Activated T-helper 9 cell treated with anti-CD3 and anti-CD28 coated beads, Interleukin-2, amount 50 U/mL, for 16 hours (primary cell): ENCODE measurements around the gene SCCPDH.
"Not testable (repeated sequence)": the region's sequence is repeated elsewhere in the genome, so short reads cannot be mapped to it uniquely, and the experiment has no call there.

ENCODE experiments used
- DNase-seq: peaks from one replicate; pipeline ENCODE4 v3.0.0-alpha.2; 2020; ENCODE audit warnings: low read depth

SCCPDH gene

DNA sequence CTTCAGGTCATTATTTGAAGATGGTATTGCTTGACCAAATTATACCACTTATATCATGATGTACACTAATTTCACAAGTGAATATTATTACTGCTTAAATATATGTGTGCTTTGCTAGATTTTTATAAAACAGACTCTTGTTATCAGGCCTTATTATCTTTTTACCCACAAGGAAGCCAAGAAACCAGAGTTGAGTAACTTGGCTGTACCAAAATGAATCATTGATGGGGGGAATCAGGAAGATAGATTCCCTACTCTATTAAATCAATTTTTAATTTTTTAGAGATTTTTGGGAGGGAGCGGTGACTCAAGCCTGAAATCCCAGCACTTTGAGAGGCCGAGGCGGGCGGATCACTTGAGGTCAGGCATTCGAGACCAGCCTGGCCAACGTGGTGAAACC is 16.0 kb upstream of the SCCPDH start:
- no peak for DNase-seq

DNA sequence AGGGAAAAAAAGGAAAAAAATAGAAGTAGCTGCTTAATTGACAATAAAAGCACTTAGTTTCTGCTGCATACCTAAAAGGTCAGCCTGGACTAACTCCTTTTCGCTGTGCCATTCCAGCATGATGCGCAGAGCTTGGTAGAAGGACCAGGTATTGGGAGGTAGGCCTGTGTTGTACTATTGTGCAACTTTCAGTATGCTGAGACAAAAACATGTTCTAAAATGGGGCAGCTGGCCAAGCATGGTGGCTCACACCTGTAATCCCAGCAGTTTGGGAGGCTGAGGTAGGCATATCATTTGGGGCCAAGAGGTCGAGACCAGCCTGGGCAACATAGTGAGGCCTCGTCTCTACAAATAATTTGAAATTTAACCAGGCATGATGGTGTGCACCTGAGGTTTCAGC is 15.0 kb upstream of the SCCPDH start:
- no peak for DNase-seq

DNA sequence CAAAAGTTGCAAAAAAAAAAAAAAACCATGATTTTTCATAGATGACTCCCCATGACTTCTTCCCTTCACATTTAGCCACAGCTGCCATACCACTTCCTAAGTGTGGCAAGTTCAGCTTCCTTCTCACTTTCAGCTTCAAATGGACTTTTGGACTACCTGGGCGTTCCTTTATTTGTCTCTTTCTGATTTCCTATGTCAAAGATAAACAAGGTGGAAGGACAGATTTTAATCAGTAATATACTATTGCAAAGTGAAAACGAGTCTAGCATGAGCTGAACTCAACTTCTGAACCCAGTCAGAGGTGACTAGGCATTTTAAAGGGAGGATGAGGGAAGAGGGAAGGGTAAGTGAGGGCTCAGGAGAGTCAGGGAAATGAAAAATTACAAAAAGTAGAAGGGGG is 14.4 kb upstream of the SCCPDH start:
- DNase-seq, result no peak

DNA sequence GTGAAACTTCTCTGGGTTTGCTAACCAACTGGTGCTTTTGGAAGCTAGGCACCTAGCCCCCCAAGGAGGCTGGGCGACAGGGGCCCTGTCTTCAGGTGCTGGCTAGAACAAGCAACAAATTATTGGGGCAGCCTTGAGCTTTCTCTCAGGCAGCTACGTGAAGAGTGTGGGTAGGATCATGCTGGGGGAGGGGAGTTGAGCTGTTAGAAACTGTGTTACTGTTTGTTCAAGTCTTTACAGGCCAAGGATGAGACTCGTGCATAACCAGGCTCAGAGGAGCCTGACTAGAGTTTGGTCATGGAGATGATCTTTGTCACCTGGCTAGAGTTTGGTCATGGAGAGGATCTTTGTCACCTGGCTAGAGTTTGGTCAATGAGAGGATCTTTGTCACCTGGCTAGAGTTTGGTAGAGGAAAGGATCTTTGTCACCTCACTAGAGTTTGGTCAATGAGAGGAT is 12.6 kb upstream of the SCCPDH start:
- no peak for DNase-seq

DNA sequence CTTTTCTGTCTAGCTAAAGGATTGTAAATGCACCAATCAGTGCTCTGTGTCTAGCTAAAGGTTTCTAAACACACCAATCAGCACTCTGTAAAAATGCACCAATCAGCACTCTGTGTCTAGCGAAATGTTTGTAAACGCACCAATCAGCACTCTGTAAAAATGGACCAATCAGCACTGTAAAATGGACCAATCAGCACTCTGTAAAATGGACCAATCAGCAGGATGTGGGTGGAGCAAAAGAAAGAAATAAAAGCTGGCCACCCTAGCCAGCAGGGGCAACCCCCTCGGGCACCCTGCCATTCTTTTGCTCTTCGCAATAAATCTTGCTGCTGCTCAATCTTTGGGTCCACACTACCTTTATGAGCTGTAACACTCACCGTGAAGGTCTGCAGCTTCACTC is 11.8 kb upstream of the SCCPDH start:
- DNase-seq, result not testable (repeated sequence)

DNA sequence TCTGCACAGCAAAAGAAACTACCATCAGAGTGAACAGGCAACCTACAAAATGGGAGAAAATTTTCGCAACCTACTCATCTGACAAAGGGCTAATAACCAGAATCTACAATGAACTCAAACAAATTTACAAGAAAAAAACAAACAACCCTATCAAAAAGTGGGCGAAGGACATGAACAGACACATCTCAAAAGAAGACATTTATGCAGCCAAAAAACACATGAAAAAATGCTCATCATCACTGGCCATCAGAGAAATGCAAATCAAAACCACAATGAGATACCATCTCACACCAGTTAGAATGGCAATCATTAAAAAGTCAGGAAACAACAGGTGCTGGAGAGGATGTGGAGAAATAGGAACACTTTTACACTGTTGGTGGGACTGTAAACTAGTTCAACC is 4.8 kb upstream of the SCCPDH start:
- DNase-seq, result not testable (repeated sequence)

DNA sequence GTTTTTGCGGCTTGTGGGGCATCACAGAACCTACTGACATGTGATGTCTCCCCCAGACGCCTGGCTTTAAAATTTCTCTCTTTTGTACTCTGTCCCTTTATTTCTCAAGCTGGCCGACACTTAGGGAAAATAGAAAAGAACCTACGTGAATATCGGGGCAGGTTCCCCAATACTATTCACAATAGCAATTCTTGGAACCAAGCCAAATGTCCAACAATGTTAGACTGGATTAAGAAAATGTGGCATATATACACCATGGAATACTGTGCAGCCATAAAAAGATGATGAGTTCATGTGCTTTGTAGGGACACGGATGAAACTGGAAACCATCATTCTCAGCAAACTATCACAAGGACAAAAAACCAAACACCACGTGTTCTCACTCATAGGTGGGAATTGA is 3.4 kb upstream of the SCCPDH start:
- DNase-seq, result not testable (repeated sequence)

DNA sequence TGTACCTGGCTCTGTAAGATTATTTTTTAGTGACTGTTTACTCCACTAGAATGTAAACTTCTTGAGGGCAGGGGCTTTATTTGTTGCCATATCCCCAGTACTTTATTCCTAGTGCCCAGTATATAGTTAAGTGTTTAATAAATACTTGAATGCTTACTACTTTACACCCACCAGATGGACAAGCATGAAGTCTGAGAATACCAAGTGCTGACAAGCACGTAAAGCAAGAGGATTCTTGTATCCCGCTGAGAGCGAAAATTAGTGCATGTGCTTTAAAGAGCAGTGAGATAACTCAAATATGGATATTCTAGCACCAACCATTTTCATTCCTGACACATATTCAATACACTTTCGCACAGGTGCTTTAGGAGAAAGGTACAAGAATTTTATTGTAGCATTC is 1.5 kb upstream of the SCCPDH start:
- DNase-seq, result no peak

DNA sequence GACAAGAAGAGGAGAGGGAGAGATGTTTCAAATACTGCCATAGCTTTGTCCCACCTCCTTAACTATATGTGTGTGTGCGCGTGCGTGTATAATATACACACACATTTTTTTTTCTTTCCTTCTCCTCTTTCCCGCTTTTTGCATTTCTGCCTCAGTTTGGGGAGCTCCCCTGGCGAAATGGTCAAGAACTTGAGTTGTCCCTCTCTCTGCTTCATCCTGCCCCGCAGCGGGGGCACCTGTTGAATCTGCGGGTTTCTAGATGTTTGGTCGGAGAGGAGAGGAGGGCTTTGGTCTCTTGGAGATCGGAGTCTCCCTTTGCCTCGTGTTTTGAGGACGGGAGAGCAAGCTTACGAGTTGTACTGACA is 504 bp downstream of the SCCPDH start:
- DNase-seq, result no peak

DNA sequence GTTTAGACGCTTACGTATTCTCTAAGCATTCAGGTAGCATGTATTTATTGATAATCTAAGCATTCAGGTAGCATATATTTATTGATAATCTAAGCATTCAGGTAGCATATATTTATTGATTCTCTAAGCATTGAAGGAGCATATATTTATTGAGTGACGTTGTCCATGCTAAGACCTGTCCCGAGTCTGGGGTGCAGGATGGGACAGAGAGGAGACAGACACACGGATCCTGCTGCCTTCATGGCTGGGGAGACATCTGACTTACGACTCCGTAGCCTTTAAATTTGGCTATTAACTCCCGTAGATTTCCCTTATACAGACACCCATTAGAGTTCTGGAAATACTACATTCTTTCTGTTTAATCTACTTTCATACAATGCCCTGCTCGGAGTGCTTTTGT is 982 bp downstream of the SCCPDH start:
- DNase-seq, result no peak

DNA sequence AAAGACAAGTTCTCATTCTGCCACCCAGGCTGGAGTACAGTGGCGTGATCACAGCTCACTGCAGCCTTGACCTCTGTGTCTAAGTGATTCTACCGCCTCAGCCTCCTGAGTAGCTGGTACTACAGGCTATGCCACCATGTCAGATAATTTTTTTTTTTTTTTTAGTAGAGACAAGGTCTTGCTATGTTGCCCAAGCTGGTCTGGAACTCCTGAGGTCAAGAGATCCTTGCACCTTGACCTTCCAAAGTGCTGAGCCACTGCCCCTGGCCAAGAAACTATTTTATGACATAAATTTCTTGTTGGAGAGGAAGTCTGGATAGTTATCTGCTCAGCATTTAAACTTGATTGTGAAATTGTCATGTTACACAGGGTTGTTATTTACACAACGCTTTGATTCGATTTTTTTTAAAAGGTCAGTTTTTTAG is 2.1 kb downstream of the SCCPDH start:
- no peak for DNase-seq

DNA sequence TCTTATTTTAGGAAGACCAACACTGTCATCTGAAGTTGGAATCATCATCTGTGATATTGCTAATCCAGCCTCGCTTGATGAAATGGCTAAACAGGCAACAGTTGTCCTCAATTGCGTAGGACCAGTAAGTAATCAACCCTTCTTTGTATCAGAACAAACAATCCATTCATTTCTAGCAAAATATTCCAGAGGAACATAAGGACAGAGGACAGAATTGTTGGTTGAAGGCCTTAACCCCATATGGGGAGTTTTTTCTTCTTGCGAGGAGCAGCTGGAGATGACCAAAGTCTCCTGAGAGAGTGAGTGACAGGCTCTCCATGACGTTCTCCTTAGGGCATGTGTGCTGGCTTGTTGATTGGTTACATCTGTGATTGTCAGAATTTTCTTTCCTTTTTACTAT is 2.7 kb downstream of the SCCPDH start:
- DNase-seq, result no peak

DNA sequence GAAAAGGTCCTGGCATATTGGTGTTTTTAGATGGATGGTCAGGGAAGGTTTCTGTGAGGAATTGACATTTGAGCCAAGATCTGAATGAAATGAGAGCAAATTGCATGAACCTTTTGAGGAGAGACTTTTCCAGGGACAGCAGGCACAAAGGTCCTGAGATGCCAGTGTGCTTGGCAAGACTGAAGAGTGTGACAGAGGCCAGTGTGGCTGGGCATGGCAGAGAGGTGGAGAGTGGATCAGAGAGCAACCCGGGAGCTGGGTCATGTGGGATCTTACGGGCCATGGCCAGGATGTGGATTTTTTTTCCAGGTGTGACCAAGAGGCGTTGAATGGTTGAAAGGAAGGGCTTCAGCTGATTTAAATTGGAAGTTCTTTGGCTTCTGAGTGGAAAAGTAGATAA is 3.4 kb downstream of the SCCPDH start:
- no peak for DNase-seq

DNA sequence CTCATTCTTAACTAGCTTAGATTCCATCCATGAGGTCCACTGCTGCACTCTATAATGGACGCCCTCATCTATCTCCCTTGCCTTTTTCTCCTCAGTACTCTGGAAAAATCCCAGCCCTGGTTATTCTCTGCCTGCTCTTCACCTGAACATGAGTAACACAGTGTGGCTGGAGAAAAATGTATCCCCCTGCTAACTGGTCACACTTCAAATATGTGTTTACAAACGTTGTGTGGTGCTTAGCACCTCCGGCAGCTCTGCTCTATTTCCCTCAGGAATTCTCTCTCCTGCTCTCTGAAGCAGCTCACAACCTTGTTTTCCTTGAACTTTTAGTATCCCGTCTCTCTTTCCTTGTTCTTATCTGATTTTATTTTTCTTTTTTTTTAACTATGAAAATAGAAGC is 4.1 kb downstream of the SCCPDH start:
- DNase-seq, result no peak

DNA sequence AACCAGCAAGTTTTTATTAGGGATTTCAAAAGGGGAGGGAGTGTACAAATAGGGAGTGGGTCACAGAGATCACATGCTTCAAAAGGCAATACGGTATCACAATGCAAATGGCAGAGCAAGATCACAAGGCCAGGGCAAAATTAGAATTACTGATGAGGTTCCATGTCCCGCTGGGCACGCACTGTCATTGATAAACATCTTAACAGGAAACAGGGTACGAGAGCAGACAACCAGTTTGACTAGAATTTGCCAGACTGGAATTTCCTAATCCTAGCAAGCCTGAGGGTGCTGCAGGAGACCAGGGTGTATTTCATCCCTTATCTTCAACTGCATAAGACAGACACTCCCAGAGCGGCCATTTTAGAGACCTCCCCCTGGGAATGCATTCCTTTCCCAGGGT is 4.8 kb downstream of the SCCPDH start:
- DNase-seq, result not testable (repeated sequence)

DNA sequence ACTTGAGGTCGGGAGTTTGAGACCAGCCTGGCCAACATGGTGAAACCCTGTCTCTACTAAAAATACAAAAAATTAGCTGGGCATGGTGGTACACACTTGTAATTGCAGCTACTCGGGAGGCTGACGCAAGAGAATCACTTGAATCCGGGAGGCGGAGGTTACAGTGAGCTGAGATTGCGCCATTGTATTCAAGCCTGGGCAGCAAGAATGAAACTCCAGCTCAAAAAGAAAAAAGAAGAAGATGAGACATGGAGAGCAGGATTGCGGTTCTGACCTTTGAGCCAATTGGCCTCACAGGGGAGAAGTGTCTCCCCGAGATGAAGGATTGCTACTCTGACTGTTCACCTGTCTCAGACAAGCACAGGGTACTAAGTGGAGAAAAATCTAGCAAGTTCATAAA is 6.6 kb downstream of the SCCPDH start:
- DNase-seq, result no peak

DNA sequence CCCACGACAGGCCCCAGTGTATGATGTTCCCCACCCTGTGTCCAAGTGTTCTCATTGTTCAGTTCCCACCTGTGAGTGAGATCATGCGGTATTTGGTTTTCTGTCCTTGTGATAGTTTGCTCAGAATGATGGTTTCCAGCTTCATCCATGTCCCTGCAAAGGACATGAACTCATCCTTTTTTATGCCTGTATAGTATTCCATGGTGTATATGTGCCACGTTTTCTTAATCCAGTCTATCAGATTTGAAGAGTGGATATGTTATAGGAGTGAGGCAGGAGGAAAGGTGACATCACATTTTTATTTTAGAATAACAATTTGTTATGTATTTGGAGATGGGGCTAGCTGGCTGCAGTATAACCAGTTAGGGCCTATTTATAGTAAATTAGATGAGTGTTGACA is 7.7 kb downstream of the SCCPDH start:
- not testable (repeated sequence) for DNase-seq

DNA sequence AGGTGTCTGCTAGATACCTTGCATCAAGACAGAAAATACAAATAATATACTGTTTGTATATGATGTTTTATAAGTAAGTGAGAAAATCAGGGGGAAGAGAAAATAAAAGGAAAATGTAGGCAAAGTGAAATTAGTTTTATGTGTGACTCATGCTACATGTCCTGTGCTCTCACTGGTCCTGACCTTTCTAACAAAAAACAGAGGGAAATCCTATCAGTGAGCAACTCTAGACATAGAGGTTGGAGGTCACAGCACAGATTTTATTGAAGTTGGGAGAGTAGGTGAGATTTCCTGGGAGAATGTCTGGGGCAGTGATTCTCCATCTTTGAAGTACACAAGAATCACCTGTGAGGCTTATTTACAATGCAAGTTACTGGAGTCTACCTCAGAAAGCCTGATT is 9.5 kb downstream of the SCCPDH start:
- no peak for DNase-seq

DNA sequence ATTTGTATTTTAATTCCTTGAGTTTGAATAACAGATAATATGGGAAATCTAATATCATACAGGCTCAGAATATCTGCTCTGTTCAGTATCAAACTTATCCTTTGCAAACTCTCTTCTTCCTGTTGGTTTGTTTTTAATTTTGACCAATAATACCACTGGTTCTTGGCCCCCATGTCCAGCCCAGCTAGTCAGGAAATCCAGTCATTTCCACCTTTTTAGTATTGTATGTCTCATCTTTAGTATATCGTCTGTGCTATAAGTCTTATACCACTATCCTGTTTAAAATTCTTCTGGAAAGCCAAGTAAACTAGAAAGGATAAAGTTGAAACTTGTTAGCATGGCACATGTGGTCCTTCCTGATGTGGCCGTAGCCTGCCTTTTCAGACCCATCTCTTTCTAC is 10.7 kb downstream of the SCCPDH start:
- no peak for DNase-seq

DNA sequence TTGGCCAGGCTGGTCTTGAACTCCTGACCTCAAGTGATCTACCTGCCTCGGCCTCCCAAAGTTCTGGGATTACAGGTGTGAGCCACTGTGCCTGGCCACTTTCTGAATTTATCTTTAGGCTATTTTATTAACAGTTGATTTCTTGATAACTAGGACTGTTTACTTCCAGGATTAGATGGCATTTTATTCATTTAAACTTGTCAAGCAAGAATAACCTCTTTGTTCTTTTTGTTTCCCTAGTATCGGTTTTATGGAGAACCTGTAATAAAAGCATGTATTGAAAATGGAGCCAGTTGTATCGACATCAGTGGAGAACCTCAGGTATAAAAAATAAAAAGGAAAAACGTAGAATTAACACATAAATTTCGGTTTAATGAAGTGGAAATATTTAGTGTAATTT is 11.5 kb downstream of the SCCPDH start:
- no peak for DNase-seq

DNA sequence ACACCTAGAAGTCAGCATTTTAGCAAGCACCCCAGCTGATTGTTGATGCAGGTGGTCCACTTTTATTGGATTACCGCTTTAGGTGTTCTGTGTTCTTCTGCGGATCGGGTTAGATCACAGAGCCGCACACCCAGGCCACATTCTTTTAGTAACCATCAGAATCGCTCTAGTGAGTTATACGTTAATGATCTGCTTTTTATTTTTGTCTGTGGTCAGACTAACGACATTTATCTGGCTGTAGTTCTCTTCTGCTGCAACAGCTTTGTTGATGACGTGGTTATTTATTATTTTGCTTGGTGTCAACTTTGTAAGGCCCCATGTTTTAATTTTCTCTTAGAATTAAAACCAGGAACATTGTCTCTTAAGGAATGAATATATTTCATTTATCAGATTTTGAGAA is 18.2 kb downstream of the SCCPDH start:
- no peak for DNase-seq

DNA sequence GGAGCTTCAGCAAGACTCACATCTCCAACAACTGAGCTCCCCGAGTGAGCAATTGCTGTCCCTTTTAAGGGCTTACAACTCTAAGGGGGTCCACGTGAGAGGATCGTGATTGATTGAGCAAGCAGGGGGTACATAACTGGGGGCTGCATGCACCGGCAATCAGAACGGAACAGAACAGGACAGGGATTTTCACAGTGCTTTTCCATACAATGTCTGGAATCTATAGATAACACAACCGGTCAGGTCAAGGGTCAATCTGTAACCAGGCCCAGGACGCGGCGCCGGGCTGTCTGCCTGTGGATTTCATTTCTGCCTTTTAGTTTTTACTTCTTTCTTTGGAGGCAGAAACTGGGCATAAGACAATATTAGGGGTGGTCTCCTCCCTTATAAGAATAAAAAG is 21.9 kb downstream of the SCCPDH start:
- DNase-seq, result not testable (repeated sequence)

DNA sequence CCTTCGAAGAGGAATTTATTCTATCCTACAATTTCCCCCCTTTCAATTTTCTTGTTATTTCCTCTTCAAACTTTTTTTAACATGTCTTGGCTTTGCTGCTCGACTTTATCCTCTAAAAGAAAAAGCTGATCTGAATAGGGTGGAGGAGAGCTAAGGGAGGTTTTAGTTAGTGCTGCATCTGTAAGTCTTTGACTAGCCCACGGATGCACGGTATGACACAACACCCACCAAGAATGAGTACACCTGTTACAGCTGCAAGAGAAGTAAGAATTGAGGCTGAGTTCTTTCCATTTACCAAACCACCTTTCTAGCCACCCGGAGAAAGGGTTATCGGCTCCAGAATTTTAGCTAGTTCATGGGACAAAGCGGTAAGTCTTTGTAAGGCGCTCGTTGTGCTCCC is 23.8 kb downstream of the SCCPDH start:
- DNase-seq, result no peak

DNA sequence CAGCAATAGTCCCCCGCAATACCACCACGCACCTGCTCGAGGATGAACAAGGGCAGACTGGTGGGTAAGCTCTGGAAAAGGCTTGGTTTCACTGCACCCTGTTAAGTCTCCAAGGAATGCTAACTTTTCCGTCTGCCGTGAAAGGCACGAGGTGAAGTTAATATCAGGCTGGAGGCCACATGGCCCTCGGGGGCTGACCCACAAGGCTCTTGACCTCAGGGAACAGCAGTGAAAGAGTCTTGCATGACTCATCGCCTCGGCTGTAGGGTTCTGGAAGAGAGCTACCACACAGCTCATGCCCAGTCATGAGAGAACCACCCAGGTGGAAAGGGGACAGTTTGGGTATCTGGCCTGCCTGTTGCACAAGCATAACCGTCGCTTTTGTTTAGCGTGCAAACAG is 24.7 kb downstream of the SCCPDH start:
- DNase-seq, result no peak

DNA sequence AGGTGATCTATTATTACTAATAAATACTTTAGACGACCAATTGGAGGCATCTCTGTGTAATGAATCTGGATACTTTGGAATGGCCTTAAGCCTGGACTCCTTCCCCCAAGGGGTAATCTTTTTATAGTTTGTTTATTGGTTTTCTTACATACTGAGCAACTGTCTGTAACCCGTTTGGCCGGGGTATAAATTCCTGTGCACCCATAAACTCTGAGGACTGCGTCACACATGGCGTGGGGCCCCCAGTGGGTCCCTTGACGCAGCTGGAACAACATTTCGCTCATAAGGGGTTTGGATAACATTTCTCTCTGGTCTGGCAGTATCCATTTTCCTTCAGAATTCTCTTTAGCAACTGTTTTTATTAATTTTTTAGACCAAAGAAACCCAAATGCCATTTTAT is 26.5 kb downstream of the SCCPDH start:
- DNase-seq, result no peak
